ENCODE data around the gene ATP5MC3. TPM values are rescaled to one million over a fixed set of nuclear protein-coding genes. Genes with fewer than 3 reads are reported as not detected.

Gene ATP5MC3
- polyA plus RNA-seq, 1 donor from 2014 or later = 303 TPM

GRCh38 chr2:175170659-175171304 lies 10.7 kb downstream of the ATP5MC3 start:
- TF ChIP-seq RAD21 (conservative IDR thresholded peaks at IDR 0.05) = no peak
- no peak for TF ChIP-seq REST (IDR thresholded peaks at IDR 0.05; ENCODE audit: borderline replicate concordance)
- no peak for TF ChIP-seq TAF1 (IDR thresholded peaks at IDR 0.05; ENCODE audit: low read depth)
- TF ChIP-seq POLR2AphosphoS5 (IDR thresholded peaks at IDR 0.05) = no peak
- TF ChIP-seq EZH2 (IDR thresholded peaks at IDR 0.05; ENCODE audit: borderline replicate concordance, insufficient read depth, low read length, poor library complexity, severe bottlenecking) = no peak
- TF ChIP-seq EP300 (conservative IDR thresholded peaks at IDR 0.05; ENCODE audit: poor library complexity, severe bottlenecking) = no peak

GRCh38 chr2:175169191-175169590 lies 12.3 kb downstream of the ATP5MC3 start:
- Histone ChIP-seq H3F3A (ENCODE audit: insufficient read depth, low read length, poor library complexity, severe bottlenecking) (no peaks in the 10 kb centered on the region), H3K9me2 (ENCODE audit: insufficient read depth, low read length) (no peaks in the 10 kb centered on the region), H3K4me2 (ENCODE audit: low read length) (peak overlapping the region; percentile 88), H3K9me3 (ENCODE audit: low read length) (no peaks in the 10 kb centered on the region), H3K27ac (ENCODE audit: low read length) (no peak overlapping the region), H4K20me1 (ENCODE audit: insufficient read depth) (peaks cover 6% of the 10 kb centered on the region), H3K27me3 (ENCODE audit: insufficient read depth, low read depth, low read length) (no peaks in the 10 kb centered on the region), H3K4me3 (ENCODE audit: low read length) (peak overlapping the region; percentile 88), H2AFZ (ENCODE audit: low read depth, low read length) (no peak overlapping the region), H3K79me2 (replicated peaks; ENCODE audit: insufficient read depth, low read length) (peaks cover 34% of the 10 kb centered on the region), H3K36me3 (ENCODE audit: insufficient read depth, low read length) (no peaks in the 10 kb centered on the region), H3K9ac (ENCODE audit: low read length) (peak overlapping the region; percentile 70)
- TF ChIP-seq SMC3 (conservative IDR thresholded peaks at IDR 0.05; ENCODE audit: poor library complexity) = no peak
- TF ChIP-seq POLR2AphosphoS5 (IDR thresholded peaks at IDR 0.05) = no peak

More at GRCh38 chr2:175170659-175171304, 10.7 kb downstream of the ATP5MC3 start:
- H3K4me3 ChIP-seq (ENCODE audit: low read length) = no peak overlapping the region
- no peaks in the 10 kb centered on the region for H3F3A ChIP-seq (ENCODE audit: insufficient read depth, low read length, poor library complexity, severe bottlenecking)
- H3K36me3 ChIP-seq (ENCODE audit: insufficient read depth, low read length) = no peaks in the 10 kb centered on the region
- no peaks in the 10 kb centered on the region for H3K9me3 ChIP-seq (ENCODE audit: low read length)
- no peak overlapping the region for H3K4me2 ChIP-seq (ENCODE audit: low read length)
- H3K9ac ChIP-seq (ENCODE audit: low read length) = no peak overlapping the region
- H3K27ac ChIP-seq (ENCODE audit: low read length) = no peak overlapping the region
- H2AFZ ChIP-seq (ENCODE audit: low read depth, low read length) = no peak overlapping the region
- H3K27me3 ChIP-seq (ENCODE audit: insufficient read depth, low read depth, low read length) = no peaks in the 10 kb centered on the region
- H4K20me1 ChIP-seq (ENCODE audit: insufficient read depth) = peaks cover 4% of the 10 kb centered on the region
- peaks cover 18% of the 10 kb centered on the region for H3K79me2 ChIP-seq (replicated peaks; ENCODE audit: insufficient read depth, low read length)
- no peaks in the 10 kb centered on the region for H3K9me2 ChIP-seq (ENCODE audit: insufficient read depth, low read length)

- peak overlapping the region; percentile 88 for H3K4me2 ChIP-seq (ENCODE audit: low read length)
- no peaks in the 10 kb centered on the region for H3F3A ChIP-seq (ENCODE audit: insufficient read depth, low read length, poor library complexity, severe bottlenecking)
- H3K36me3 ChIP-seq (ENCODE audit: insufficient read depth, low read length) = no peaks in the 10 kb centered on the region
- H3K79me2 ChIP-seq (replicated peaks; ENCODE audit: insufficient read depth, low read length) = peaks cover 39% of the 10 kb centered on the region
- H3K27ac ChIP-seq (ENCODE audit: low read length) = peak overlapping the region; percentile 54
- peak overlapping the region; percentile 37 for H2AFZ ChIP-seq (ENCODE audit: low read depth, low read length)
- H3K9ac ChIP-seq (ENCODE audit: low read length) = peak overlapping the region; percentile 70
- H4K20me1 ChIP-seq (ENCODE audit: insufficient read depth) = peaks cover 6% of the 10 kb centered on the region
- peak overlapping the region; percentile 88 for H3K4me3 ChIP-seq (ENCODE audit: low read length)
- H3K27me3 ChIP-seq (ENCODE audit: insufficient read depth, low read depth, low read length) = no peaks in the 10 kb centered on the region
- no peaks in the 10 kb centered on the region for H3K9me2 ChIP-seq (ENCODE audit: insufficient read depth, low read length)
- TF ChIP-seq SMC3 (conservative IDR thresholded peaks at IDR 0.05; ENCODE audit: poor library complexity) = no peak
- TF ChIP-seq CTCF (IDR thresholded peaks at IDR 0.05; ENCODE audit: poor library complexity, severe bottlenecking) = no peak
- peak; percentile 26 for TF ChIP-seq TAF1 (IDR thresholded peaks at IDR 0.05; ENCODE audit: low read depth)
- TF ChIP-seq EZH2 (IDR thresholded peaks at IDR 0.05; ENCODE audit: borderline replicate concordance, insufficient read depth, low read length, poor library complexity, severe bottlenecking) = no peak
- TF ChIP-seq RAD21 (conservative IDR thresholded peaks at IDR 0.05) = peak; percentile 8
- TF ChIP-seq MXI1 (conservative IDR thresholded peaks at IDR 0.05; ENCODE audit: poor library complexity, severe bottlenecking) = no peak
- TF ChIP-seq EP300 (conservative IDR thresholded peaks at IDR 0.05; ENCODE audit: poor library complexity, severe bottlenecking) = no peak
- TF ChIP-seq POLR2AphosphoS5 (IDR thresholded peaks at IDR 0.05) = peak; percentile 39
- H3K9me3 ChIP-seq (ENCODE audit: low read length) = no peaks in the 10 kb centered on the region
Observed at GRCh38 chr2:175168564-175168945, 13.0 kb downstream of the ATP5MC3 start.
